Activated CD8-positive, alpha-beta memory T cell treated with anti-CD3 and anti-CD28 coated beads, Interleukin-2, amount 50 U/mL, for 1 hour (primary cell): ENCODE measurements around the gene SKIC8.

Experiments
- DNase-seq: peaks from one replicate; pipeline ENCODE4 v3.0.0-alpha.2; 2020; ENCODE audit errors: extremely low read depth

The SKIC8 gene

GRCh38 chr15:78321786-78322185 lies 22.4 kb upstream of the SKIC8 start:
- no peak for DNase-seq

- DNase-seq, result no peak
Observed at GRCh38 chr15:78321041-78321570, 21.7 kb upstream of the SKIC8 start.

DNA sequence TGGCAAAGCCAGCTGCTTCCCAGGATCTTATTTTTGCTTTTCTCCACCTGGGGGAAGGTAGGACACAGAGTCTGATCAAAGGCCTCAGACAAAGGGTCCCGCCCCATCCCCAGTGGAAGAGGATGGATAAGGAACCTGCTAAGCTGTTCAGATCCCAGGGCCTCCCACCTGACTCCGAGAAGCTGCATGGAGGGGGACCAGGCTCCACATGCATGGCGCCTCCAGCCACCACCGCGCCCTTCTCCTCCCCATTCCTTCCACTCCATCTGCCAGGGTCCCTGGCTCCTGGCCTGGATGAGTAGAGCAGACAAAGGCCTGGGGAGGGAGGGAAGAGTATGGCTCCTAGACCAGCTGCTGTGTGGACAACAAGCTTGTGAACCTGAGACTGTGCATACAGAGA lies 20.8 kb upstream of the SKIC8 start:
- DNase-seq, result no peak

DNA sequence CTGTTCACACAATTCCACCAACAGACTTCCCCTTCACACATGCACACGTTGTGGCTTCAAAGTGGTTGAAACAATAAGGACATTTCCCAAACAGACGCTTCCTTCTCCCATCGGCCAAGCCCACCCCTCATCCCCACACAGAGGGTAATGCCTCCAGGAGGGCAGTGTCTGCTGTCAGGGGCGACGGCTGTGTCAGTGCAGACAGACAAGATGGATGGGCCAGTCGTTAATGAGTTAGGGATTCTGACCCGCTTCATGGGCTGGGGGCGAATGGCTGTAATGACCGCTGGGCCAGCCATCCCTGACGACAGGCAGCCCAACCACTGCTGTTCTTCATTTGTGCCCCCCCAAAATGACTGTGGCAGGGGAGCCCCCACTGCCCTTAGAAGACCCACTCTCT lies 20.2 kb upstream of the SKIC8 start:
- DNase-seq, result no peak

GRCh38 chr15:78317145-78317836 lies 17.9 kb upstream of the SKIC8 start:
- DNase-seq, result no peak

- DNase-seq, result no peak
Observed at GRCh38 chr15:78316283-78317083, 17.1 kb upstream of the SKIC8 start.

- DNase-seq, result no peak
Observed at GRCh38 chr15:78315686-78316282, 16.4 kb upstream of the SKIC8 start.

DNA sequence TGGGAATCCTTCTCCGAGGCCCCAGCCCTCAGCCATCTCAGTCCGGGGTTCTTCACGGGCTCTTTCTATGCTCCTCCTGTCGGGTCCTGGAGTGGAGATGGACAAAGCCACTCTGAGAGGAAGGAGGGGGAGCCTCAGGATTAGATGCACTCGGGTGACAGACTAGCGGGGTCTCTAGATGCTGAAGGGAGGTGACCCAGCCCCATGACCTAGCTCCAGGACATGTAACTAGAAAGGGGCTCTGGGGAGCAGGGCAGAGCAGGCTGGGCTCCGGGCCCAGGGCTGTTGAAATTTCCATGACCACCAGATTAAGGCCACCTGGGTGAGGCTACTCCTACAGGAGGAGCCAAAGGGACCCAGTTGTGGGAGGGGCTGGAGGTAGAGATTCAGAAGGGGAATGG lies 14.8 kb upstream of the SKIC8 start:
- no peak for DNase-seq

DNA sequence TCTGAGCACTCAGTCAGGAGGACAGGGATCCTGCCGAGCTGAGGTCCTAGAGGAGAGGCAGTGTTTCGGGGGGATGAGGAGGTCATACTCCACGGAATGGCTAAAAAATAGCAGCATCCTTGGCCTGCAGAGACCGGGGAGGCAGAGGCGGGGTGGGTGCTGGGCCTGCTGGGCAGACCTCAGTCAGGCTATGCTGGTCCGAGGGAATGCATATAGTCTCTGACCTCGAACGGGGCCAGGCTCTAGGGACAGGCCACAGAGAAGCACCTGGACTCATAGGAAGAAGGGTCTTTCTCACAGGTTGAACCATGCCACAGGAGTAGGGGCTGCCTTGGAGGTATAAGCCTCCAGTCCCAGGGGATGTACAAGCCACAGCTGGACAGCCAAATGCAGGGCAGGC lies 14.0 kb upstream of the SKIC8 start:
- no peak for DNase-seq

- no peak for DNase-seq
Observed at GRCh38 chr15:78312957-78313356, 13.5 kb upstream of the SKIC8 start.

DNA sequence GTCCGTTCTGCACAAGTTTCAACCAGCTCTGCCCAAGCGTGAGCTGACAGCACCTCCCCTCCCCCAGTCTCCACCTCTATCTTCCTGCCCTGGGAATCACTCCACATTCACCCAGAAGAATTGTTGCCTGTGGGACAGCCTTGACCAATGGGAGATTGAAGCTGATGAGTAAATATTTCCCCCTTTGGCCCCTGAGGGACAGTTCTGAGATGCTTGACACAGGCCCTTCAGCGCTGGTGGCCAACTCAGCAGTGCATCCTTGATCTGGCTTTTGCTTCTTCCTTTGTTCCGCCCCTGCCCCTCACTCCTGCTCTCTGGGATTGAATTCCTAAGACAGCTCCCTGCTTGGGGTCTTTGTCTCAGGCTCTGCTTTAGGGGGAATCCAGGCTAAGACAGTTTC lies 13.1 kb upstream of the SKIC8 start:
- DNase-seq, result no peak

DNA sequence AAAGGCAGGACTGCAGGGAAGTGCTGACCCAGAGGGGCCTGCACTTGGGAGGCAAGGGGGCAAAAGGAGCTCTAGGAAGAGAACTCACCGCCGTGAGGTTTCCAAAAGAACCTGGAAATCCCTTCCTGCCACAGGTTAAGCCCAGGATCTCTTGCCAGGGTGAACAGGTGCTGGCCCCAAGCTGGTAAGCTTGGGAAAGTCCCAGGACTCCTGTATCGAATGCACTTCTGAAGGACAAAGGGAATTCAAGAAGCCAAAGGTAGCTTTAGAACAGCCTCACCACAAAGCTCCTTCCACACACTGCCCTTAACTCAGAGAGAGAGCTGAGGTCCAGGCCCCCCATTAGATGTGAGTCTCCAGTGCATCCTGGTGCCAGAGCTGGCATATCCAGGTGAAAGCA lies 11.9 kb upstream of the SKIC8 start:
- no peak for DNase-seq

GRCh38 chr15:78308422-78309032 lies 9.1 kb upstream of the SKIC8 start:
- no peak for DNase-seq

DNA sequence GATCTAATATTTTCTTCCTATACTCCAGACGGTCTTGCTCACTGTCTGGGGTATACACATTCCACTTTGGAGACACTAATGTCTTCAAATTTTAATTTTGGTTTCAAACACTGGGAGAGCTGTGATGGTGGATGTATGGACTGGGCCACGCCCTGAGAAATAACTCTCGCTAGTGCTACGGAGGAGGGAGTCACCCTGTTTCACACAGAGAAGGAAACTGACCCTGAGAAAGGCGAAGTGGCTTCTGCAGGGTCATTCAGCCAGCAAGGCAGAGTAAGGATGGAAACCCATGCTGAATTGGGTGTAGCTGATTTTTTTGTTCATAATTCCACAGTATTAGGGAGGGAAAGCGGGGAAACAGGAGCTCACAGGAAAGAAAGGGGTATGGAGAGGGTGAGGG lies 8.6 kb upstream of the SKIC8 start:
- no peak for DNase-seq

DNA sequence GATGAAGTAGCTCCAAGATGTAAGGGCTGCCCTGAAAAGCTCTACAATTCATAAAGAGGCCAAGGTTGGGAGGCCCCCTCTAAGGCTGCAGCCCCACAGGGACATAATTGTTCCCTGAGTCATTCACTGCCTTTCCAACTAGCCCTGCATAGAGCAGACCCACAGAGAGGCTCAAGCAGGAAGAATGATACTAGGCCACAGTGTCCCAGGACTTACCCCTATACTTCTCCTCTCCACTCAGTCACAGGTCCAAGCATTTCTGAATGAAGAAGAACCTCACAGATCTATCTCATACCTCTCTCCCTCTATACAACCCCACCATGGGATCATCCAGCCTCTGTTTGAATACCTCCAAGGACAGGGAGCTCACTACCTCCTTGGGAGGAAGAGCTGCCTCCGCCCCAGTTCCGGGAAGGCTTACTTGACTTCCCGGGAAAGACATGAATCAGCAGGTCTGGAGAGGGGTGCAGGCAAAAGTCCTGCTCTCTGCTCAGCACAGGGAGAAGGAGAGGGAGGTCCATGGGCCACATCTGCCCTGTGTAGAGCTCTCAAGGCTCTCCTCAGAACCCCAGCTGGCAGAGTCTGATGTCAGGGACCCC lies 6.9 kb upstream of the SKIC8 start:
- DNase-seq, result no peak

DNA sequence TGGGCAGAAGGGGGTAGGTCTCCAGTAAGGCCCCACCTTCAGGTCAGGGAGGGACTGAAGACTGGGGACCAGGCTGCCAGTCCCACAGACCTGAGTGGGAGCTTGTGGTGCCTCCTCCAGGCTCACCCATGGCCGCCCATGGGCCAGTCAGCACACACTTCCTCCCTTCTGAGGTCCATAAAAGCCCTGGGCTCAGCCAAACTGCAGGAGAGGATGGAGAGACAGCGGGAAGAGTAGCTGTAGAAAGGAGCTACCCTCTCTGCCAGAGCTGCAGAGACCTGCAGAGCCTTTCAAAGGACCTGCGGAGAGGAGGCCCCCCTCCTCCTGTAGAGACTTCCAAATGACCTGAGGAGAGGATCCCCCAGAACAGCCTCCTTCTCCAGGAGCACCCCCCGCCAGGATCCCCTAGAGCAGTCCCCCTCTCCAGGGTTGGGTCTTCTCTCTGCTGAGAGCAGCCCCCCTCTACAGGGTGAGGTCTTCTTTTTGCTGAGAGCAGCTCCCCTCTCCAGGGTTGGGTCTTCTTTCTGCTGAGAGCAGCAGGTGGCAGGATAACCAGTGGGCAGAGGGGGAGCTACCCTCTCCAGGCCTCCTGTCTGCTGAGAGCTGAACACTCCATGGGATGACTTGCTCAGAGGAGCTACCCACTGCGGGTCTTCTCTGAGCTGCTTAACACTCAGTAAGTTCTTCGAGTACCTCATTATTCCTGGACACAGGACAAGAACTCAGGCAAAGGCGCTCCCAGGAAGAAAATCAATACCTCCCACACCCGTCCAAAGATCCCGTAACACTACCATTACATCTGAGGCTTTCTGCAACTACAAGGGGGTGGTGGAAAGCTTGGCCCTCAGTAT lies 5.0 kb upstream of the SKIC8 start:
- DNase-seq, result no peak

- DNase-seq, result no peak
Observed at GRCh38 chr15:78302579-78303312, 3.3 kb upstream of the SKIC8 start.

DNA sequence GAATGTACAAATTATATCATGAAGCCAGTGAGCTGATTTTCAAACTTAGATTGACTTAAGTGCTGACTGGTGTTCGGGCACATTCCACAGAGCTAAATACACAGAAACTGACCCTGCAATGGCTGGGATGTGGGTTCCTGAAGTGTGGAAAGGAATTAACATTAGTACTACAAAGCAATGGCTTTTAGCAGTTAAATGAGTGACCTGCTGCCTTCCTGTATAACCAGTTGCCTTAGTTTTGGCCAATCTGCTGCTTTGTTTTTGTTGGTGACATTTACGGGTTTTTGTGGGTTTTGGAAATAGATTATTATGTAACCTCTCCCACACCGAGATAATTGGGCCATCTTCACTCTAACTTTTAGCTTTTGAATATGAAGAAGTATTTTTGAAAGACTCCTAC lies 2.4 kb upstream of the SKIC8 start:
- DNase-seq, result no peak

- no peak for DNase-seq
Observed at GRCh38 chr15:78301326-78301725, 1.9 kb upstream of the SKIC8 start.

DNA sequence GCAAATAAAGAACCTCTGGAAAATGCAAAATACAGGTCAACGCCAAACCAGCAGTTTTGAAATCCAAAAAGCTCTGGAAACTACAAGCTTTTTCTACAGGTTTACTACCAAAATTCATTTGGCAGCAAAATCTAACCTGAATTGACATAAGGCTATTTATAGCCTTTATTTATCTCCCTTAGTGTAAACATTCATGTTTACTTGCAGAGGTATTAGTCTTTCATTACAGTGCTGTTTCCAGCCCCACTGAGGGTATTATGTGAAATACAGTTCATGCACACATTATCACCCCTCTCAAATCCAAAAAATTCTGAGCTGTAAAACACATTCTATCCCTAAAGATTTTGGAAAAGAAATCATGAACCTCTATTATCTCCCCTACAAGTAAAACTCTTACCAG lies 7.2 kb downstream of the SKIC8 start:
- no peak for DNase-seq
